Measurements from ENCODE around the gene PREX1. TPM values are rescaled to one million over a fixed set of nuclear protein-coding genes. Genes with fewer than 3 reads are reported as not detected.
A peak's percentile ranks its signal among the peaks of the same experiment; 100 is the strongest.
"Not testable (repeated sequence)": the region's sequence is repeated elsewhere in the genome, so short reads cannot be mapped to it uniquely, and the experiment has no call there.

Gene PREX1, protein sequence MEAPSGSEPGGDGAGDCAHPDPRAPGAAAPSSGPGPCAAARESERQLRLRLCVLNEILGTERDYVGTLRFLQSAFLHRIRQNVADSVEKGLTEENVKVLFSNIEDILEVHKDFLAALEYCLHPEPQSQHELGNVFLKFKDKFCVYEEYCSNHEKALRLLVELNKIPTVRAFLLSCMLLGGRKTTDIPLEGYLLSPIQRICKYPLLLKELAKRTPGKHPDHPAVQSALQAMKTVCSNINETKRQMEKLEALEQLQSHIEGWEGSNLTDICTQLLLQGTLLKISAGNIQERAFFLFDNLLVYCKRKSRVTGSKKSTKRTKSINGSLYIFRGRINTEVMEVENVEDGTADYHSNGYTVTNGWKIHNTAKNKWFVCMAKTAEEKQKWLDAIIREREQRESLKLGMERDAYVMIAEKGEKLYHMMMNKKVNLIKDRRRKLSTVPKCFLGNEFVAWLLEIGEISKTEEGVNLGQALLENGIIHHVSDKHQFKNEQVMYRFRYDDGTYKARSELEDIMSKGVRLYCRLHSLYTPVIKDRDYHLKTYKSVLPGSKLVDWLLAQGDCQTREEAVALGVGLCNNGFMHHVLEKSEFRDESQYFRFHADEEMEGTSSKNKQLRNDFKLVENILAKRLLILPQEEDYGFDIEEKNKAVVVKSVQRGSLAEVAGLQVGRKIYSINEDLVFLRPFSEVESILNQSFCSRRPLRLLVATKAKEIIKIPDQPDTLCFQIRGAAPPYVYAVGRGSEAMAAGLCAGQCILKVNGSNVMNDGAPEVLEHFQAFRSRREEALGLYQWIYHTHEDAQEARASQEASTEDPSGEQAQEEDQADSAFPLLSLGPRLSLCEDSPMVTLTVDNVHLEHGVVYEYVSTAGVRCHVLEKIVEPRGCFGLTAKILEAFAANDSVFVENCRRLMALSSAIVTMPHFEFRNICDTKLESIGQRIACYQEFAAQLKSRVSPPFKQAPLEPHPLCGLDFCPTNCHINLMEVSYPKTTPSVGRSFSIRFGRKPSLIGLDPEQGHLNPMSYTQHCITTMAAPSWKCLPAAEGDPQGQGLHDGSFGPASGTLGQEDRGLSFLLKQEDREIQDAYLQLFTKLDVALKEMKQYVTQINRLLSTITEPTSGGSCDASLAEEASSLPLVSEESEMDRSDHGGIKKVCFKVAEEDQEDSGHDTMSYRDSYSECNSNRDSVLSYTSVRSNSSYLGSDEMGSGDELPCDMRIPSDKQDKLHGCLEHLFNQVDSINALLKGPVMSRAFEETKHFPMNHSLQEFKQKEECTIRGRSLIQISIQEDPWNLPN (N-terminal part only)
- 10 to 100 TPM; 53.1 to 84.2 (median 65.1) TPM for total RNA-seq

DNA sequence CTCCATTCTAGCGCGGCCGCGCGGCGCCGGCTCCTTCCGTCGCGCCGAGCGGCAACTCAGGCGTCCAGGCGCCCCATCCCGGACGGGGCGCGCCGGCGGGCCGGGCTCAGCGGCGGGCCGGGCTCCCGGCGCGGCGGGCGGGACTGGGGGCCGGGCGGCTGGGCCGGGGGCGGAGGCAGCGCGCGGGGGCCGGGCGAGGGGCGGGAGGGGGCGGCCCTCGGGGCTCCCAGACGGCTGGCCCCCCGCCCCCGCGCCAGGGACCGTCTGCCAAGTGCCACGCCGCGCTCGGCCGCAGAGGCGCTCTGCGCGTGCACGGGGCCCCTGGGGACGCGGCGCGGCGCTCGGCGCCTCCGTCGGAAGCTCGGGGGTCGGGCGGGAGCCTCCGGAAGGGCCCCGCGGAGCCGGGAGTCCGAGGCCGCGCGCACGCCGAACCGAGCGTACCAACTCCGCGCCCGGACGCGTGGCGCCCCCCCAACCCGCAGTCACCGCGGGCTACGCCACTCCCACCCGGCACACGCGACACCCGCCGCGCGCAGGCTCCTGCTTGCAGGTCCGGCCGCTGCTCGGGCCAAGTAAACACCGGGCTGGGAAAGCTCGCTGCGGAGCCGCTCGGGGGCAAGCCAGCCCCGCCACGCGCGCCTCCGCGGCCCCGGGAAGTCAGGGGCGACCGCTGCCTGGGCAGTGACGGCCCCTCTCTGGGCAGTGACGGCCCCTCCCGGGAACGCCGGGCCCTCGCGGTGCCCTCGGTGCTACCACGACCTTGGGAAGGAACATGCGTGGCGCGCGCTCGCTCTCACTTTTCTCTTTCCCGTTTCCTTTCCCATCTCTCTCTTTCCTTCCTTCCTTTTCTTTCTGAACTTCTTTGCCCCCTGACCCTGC lies at the start of gene PREX1:
TSS of gene PREX1 (minus strand) at position 145 of the 879 bp plus-strand sequence. CDS start at position 6, 139 bp downstream.
- Histone ChIP-seq H3K4me3 (peak within 1 kb of the TSS; percentile 64 to 87 (median 69)), H3K36me3 (no peaks in the 10 kb centered on the region), H3K27ac (peak within 1 kb of the TSS; percentile 37 to 87), H3K4me1 (no peaks in the 10 kb centered on the region), H3K9me3 (no peaks in the 10 kb centered on the region), H3K27me3 (no peaks in the 10 kb centered on the region)
- intact Hi-C loops (cut with DNase I; ENCODE audit: low total_unique reads), result no loop called here
- peak; percentile 41 to 73 for DNase-seq (ENCODE audit: low spot score in 2 of 2)
- TF ChIP-seq POLR2AphosphoS5 (IDR thresholded peaks at IDR 0.05) (no peak), POLR2A (IDR thresholded peaks at IDR 0.05) (no peak)
- TF ChIP-seq, protein P1, sequence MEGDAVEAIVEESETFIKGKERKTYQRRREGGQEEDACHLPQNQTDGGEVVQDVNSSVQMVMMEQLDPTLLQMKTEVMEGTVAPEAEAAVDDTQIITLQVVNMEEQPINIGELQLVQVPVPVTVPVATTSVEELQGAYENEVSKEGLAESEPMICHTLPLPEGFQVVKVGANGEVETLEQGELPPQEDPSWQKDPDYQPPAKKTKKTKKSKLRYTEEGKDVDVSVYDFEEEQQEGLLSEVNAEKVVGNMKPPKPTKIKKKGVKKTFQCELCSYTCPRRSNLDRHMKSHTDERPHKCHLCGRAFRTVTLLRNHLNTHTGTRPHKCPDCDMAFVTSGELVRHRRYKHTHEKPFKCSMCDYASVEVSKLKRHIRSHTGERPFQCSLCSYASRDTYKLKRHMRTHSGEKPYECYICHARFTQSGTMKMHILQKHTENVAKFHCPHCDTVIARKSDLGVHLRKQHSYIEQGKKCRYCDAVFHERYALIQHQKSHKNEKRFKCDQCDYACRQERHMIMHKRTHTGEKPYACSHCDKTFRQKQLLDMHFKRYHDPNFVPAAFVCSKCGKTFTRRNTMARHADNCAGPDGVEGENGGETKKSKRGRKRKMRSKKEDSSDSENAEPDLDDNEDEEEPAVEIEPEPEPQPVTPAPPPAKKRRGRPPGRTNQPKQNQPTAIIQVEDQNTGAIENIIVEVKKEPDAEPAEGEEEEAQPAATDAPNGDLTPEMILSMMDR (IDR thresholded peaks at IDR 0.05), result peak in 1 of 3 donors; percentile 42

DNA sequence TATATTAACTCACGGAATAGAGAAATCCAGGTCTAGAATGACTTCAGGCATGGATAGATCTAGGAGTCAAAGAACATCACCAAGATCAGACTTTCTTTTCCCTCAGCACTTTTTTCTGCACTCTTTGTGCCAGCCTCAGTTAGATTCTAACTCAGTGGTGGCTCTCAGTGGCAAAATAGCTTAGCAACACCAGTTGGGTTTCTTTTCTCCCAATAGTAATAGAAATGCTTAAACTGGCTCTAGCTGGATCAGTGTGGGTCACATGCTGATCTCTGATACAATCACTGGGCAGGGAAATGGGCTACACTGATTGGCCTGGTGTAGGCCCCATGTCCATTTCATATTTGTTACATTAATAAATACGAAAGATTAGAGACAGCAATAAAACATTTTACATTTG lies 49.5 kb upstream of the PREX1 start:
- intact Hi-C loops (cut with DNase I; ENCODE audit: low total_unique reads), result no loop called here
- no peaks in the 10 kb centered on the region for H3K4me1 ChIP-seq
- no peak overlapping the region for H3K4me3 ChIP-seq
- no peaks in the 10 kb centered on the region for H3K36me3 ChIP-seq
- DNase-seq (ENCODE audit: low spot score in 2 of 2), result no peak
- TF ChIP-seq, protein P1 (IDR thresholded peaks at IDR 0.05), result no peak
- TF ChIP-seq POLR2AphosphoS5 (IDR thresholded peaks at IDR 0.05), result no peak
- no peak for TF ChIP-seq POLR2A (IDR thresholded peaks at IDR 0.05)
- H3K9me3 ChIP-seq, result no peaks in the 10 kb centered on the region
- H3K27me3 ChIP-seq, result no peaks in the 10 kb centered on the region
- no peak overlapping the region for H3K27ac ChIP-seq

DNA sequence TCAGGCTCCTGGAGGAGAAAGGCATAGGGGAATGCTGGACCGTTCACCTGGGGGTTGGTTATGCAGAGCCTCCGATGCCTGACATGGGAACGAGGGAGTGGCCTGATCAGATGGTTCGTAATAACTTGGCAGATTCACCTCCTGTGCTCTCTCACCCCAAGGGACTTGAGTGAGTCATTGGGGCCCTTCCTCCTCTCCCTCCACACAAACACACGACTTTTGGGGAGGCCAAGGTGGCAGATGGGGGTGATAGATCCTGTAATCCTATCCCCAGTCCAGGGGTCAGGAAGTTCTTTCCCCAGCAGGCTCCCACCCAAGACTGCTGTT lies 48.1 kb upstream of the PREX1 start:
- DNase-seq (ENCODE audit: low spot score in 2 of 2), result peak in 1 of 2 donors; percentile 76
- Histone ChIP-seq H3K36me3 (no peaks in the 10 kb centered on the region), H3K27me3 (no peaks in the 10 kb centered on the region), H3K9me3 (no peaks in the 10 kb centered on the region), H3K27ac (peak overlapping the region in 1 of 2 donors; percentile 43), H3K4me3 (no peak overlapping the region), H3K4me1 (no peaks in the 10 kb centered on the region)
- intact Hi-C loops (cut with DNase I; ENCODE audit: low total_unique reads), result no loop called here
- TF ChIP-seq, protein P1 (IDR thresholded peaks at IDR 0.05), result no peak
- no peak for TF ChIP-seq POLR2AphosphoS5 (IDR thresholded peaks at IDR 0.05)
- no peak for TF ChIP-seq POLR2A (IDR thresholded peaks at IDR 0.05)

DNA sequence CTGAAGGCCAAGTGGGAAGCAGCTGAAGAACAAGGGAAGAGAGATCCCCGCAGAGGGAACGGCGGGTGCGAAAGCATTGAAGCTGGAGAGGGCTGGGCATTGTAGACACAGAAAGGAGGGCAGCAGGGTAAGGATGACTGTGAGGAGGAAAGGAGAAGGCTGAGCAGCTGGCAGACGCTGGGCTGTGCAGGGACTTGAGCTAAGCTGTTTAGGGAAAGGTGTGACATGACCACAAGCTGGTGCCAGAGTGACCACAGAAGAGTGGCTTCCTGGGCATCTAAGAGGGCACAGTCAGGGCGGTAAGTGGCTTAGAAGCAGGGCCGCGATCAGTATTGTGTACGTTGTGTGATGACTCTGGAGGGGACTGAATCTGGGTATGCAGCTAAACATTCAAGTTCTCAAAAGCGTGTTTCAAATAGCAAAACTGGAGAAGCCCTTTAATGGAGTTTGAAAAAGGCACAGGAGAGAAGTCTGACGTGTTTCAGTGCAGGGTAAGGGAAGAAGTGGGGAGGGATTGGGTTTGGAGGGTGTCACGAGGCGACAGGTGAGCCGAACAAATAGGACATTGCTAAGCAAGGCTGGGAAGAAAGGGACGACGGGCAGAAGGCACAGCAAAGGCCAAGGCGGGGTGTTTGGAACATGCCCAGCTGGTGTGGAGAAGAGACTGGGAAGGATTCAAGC lies 47.6 kb upstream of the PREX1 start:
- H3K4me1 ChIP-seq, result no peaks in the 10 kb centered on the region
- no peaks in the 10 kb centered on the region for H3K36me3 ChIP-seq
- no peak for TF ChIP-seq POLR2A (IDR thresholded peaks at IDR 0.05)
- TF ChIP-seq, protein P1 (IDR thresholded peaks at IDR 0.05), result no peak
- no peak for TF ChIP-seq POLR2AphosphoS5 (IDR thresholded peaks at IDR 0.05)
- no peak overlapping the region for H3K4me3 ChIP-seq
- intact Hi-C loops (cut with DNase I; ENCODE audit: low total_unique reads), result no loop called here
- peak overlapping the region in 1 of 2 donors; percentile 43 for H3K27ac ChIP-seq
- no peaks in the 10 kb centered on the region for H3K9me3 ChIP-seq
- no peaks in the 10 kb centered on the region for H3K27me3 ChIP-seq
- DNase-seq (ENCODE audit: low spot score in 2 of 2), result no peak

DNA sequence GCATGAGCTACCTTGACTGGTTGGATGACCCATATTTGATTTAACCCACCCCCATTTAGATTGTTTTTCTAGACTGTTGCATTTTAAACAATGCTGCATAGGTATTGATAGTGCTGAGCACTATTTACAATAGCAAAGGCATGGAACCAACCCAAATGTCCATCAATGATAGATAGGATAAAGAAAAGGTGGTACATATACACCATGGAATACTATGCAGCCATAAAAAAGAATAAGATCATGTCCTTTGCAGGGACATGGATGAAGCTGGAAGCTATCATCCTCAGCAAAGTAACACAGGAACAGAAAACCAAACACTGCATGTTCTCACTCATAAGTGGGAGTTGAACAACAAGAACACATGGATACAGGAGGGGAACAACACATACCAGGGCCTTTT lies 41.6 kb upstream of the PREX1 start:
- intact Hi-C loops (cut with DNase I; ENCODE audit: low total_unique reads); H3K4me3 ChIP-seq; H3K4me1 ChIP-seq; H3K27ac ChIP-seq; H3K36me3 ChIP-seq; H3K9me3 ChIP-seq; DNase-seq (ENCODE audit: low spot score in 2 of 2); H3K27me3 ChIP-seq: not testable (repeated sequence)
